ENCODE measurements around the gene C2CD3.

GRCh38 chr11:74144592-74144991, 26.2 kb downstream of the C2CD3 start:
- TF ChIP-seq POLR2A (IDR thresholded peaks at IDR 0.05): no peak
- TF ChIP-seq, protein P1, sequence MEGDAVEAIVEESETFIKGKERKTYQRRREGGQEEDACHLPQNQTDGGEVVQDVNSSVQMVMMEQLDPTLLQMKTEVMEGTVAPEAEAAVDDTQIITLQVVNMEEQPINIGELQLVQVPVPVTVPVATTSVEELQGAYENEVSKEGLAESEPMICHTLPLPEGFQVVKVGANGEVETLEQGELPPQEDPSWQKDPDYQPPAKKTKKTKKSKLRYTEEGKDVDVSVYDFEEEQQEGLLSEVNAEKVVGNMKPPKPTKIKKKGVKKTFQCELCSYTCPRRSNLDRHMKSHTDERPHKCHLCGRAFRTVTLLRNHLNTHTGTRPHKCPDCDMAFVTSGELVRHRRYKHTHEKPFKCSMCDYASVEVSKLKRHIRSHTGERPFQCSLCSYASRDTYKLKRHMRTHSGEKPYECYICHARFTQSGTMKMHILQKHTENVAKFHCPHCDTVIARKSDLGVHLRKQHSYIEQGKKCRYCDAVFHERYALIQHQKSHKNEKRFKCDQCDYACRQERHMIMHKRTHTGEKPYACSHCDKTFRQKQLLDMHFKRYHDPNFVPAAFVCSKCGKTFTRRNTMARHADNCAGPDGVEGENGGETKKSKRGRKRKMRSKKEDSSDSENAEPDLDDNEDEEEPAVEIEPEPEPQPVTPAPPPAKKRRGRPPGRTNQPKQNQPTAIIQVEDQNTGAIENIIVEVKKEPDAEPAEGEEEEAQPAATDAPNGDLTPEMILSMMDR (IDR thresholded peaks at IDR 0.05): no peak

All from body of pancreas (tissue), 4 donors.